ENCODE results near the gene OR14J1.
"Not testable (repeated sequence)": the region's sequence is repeated elsewhere in the genome, so short reads cannot be mapped to it uniquely, and the experiment has no call there.

The OR14J1 gene

GRCh38 chr6:29301316-29301715 lies at the start of gene OR14J1:
Gene OR14J1, plus strand, starts transcription at chr6:29301701. Its CDS starts 4,989 bp downstream, at chr6:29306690.
- no peak for DNase-seq

- DNase-seq = no peak
These were observed 49.8 kb upstream of the OR14J1 start for GRCh38 chr6:29251736-29252135.

GRCh38 chr6:29255530-29255929 lies 46.0 kb upstream of the OR14J1 start:
- DNase-seq = no peak

- no peak for DNase-seq
These were observed 41.8 kb upstream of the OR14J1 start for GRCh38 chr6:29259721-29260120.

GRCh38 chr6:29263001-29263400 lies 38.5 kb upstream of the OR14J1 start:
- DNase-seq = no peak

GRCh38 chr6:29294499-29294914 lies 7.0 kb upstream of the OR14J1 start:
- DNase-seq = no peak

- DNase-seq = no peak
These were observed 6.3 kb upstream of the OR14J1 start for GRCh38 chr6:29295181-29295585.

GRCh38 chr6:29295623-29296022 lies 5.9 kb upstream of the OR14J1 start:
- no peak for DNase-seq

- DNase-seq = no peak
These were observed 18.4 kb downstream of the OR14J1 start for GRCh38 chr6:29319931-29320330.

GRCh38 chr6:29323332-29323731 lies 21.8 kb downstream of the OR14J1 start:
- not testable (repeated sequence) for DNase-seq

- no peak for DNase-seq
These were observed 24.3 kb downstream of the OR14J1 start for GRCh38 chr6:29325777-29326176.

GRCh38 chr6:29332676-29333075 lies 31.2 kb downstream of the OR14J1 start:
- DNase-seq = no peak

GRCh38 chr6:29336269-29336668 lies 34.8 kb downstream of the OR14J1 start:
- no peak for DNase-seq

GRCh38 chr6:29345380-29345779 lies 43.9 kb downstream of the OR14J1 start:
- no peak for DNase-seq

GRCh38 chr6:29349348-29349747 lies 47.8 kb downstream of the OR14J1 start:
- DNase-seq = not testable (repeated sequence)

- no peak for DNase-seq
These were observed 53.5 kb downstream of the OR14J1 start for GRCh38 chr6:29354980-29355379.

GRCh38 chr6:29355603-29356002 lies 54.1 kb downstream of the OR14J1 start:
- DNase-seq = no peak

Measured in CD4-positive, alpha-beta T cell treated with Interleukin-21 for 1 hour (primary cell).